GM18867 (cell line): ENCODE data around the gene SNX27.
"Not testable (repeated sequence)": the region's sequence is repeated elsewhere in the genome, so short reads cannot be mapped to it uniquely, and the experiment has no call there.

Source experiments
- ATAC-seq: cut with Tn5 transposase; IDR thresholded peaks from one replicate; pipeline ENCODE4 v1.9.1; 2021; ENCODE audit warnings: mild to moderate bottlenecking, moderate library complexity; ENCODE audit not compliant: unreplicated experiment

SNX27 gene

DNA sequence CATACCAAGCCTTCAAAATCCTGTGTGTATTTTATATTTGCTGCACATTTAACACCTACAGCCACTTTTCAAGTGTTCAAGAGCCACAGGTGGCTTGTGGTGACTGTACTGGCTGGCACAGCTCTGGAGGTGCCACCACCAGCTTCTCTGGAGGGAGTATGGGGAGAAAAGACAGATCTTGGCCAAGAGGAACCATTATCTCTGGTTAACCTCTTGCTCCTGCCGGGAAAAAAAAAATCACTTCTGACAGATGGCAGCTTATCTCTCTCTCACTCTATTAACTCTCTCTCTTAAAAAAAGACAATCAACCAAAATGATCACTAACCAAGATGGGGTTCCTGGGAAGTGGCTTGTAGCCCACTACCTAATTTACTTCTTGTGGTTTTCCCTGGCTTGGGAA lies 108.3 kb downstream of the SNX27 start:
- ATAC-seq: no peak

DNA sequence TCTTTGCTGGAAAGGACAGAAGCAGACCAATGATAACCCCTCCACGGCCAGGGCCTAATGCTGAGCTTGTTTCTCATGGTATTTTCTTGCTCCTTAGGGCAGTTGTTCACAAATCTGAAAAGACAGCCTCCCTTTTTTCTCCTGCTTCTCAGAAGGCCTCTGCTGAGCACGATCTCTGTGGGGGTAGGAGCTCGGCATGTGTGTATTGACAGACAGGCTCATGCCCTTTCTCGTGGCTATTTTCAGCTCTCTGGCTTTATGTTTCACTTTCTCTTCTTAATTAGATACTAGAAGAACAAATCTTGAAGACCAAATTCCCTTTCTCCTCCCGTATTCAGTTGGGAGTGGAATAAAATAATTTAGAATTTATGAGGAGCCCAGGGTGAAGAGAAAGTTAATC lies 108.7 kb downstream of the SNX27 start:
- peak; percentile 62 for ATAC-seq

DNA sequence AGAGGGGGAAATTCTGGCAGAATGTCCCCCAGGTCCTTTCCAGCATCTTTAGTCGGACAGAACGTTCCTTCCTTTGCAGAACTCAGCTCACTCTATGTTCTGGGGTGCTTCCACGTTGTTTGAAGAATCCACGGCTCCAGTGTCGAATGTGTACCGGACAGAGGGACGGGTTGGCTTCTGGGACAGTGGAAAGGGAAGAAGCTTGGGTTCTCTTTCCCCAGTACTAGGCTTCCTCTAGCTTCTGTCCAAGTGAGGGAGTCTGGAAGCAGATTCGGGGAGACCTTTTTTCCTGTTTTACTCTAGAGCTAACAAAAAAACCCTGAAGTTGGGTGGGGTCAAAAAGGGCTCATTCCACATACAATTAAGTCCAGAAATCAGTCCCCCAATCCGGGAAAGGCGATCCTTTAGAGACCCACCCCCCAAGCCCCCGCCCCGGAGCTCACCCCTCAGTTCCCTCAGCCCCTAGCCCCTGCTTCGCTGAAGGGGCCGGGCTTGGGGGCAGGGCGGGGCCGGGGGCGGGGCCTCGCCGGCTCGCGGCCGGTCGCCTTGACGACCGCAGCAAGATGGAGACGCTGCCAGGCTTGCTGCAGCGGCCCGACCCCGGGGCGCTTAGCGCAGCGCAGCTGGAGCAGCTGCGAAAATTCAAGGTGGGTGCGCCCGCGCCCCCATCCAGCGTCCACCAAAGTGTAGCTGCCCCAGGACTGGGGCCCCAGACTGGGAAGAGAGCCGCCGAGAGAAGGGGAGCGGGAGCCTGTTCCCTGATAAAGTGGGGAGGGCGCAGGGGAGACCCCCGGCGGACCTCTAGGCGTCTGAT lies 109.3 kb downstream of the SNX27 start, which contains the start of gene RIIAD1:
Gene RIIAD1 (plus strand): TSS at position 549 of the 814 bp plus-strand sequence. CDS start 15 bp downstream, at position 564.
- no peak for ATAC-seq

DNA sequence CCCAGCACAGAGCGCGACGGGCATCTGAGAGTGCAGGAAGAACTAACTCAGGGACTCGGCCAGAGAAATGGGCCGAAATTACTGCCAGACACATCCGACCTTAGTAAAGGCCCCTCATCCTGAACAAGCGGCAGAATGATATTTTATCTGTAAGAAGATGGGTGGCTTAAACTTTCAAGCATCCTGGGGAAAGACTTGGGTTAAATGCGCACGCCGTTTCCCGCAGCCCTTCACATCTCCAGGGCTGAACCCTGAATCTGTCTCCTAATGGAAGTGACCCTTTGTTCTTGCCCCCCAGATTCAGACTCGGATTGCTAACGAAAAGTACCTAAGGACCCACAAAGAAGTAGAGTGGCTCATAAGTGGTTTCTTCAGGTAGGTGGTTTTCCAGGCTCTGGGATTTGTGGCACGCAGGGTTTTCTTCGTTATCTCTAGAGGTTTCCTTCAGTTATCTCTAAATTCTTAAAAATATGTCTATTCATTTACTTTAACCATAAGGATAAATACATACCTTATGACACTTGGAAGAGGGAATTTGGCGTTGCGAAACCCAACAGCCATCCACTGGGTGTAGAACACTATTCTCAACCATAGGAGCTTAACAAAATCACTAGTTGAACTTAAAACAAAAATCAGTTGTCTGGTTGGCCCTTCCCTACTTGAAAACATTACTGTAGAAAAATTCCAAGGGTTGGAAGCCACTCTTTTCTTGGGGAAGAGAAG lies 110.1 kb downstream of the SNX27 start:
- ATAC-seq: no peak

DNA sequence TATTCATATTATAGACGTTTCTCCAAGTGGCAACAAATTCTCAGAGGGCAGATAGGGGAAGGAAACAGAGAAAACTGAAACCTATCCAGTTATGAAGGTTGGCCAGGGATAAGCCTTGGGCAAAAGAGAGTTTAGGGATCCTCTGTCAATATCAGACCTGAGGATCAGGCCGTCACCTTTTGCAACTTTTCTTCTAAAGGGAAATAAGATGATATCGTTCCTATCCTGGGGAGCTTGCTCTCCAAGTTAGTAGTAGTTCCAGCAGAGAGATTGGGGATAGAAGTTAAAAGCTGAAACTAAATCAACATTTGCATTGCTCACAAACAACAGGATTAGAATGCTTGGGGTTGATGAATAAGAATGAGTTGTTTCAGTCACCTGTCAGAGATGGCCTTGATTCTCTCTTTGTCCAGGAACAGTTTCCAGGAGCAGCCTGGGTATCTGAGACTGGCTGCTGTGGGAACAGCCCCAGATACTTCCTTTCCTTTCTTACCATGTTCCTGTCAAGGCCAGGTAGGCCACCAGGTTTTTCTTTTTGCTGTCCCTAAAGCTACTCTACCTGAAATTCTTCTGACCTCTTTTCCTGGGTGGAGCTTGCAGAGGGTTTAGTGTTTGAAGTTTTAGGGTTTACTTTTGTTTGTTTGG lies 112.0 kb downstream of the SNX27 start:
- ATAC-seq: no peak

DNA sequence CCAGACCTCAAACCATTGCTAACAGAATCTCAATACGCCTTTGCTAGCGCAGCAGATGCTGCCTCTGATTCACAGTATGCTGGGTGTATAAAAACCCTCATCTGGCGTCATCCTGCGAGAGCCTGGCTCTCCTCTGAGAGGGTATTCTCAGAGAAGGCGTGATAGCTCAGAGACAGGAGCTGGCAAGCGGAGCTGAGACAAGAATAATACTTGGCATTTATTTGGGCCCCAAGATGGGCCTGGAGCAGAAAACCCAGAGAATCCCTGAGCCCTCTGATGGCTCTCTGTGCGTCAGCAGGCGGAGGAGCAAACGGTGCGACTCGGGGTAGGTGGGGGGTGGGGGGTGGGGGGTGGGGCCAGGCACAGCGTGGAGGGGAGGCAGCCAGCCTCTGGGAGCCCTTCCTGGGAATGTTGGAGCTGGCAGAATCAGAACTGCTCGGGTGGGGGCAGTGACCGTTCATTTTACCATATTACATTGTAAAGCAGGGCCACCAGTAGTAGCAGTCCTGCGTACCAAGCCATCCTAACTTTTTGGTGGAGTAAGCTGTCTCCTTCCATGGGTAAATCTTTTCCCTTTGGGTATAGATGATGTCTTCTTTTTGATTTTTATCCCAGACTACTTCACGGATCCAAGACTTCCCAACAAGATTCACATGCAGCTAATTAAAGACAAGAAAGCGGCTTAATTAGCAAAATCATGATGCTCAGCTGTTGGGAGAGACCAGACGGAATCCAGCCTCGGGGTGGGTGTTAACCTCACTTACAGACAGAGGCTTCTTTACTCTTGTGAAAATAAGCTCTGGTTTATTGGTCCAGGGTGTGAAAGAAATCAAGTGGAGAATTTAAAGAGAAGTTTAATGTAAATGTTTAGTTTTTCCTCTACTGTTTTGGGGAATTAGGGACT lies 116.6 kb downstream of the SNX27 start:
- ATAC-seq: no peak

DNA sequence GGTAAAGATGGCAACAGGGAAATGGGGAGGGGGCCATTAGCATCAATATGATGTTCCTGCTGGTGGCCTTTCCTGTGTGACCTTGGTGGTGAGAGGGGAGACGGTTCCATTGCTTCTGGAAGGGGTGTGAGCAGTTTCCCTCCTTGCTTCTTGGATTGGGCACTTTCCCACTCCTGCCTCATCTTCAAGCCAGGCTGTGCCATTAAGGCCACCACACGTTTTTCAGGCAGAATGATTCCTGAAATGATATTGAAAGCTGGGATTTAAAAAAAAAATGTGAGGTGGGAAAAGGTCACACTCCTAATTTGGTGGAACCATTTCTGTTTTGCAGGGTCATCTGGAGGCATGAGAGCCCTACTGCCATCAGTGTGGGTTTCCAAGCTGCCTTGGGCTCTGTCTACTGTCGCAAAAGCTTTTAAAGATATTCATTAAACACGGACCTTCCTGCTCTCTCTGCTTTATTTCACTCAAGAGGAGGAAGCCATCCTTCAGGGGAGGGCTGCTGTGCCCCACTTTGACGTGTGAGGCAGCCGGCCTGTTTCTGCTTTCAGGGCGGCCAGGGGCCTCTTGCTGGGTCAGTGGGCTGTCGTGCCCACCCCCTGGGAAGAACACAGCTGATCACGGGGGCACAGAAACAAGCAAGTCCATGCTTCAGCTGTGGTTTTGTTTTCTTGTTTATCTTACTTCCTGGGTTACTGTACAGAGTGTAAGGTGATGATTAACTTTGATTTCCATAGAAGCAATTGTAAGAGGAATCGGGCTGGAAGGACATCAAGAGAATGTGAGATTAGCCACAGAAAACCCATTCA lies 117.5 kb downstream of the SNX27 start:
- ATAC-seq: no peak

DNA sequence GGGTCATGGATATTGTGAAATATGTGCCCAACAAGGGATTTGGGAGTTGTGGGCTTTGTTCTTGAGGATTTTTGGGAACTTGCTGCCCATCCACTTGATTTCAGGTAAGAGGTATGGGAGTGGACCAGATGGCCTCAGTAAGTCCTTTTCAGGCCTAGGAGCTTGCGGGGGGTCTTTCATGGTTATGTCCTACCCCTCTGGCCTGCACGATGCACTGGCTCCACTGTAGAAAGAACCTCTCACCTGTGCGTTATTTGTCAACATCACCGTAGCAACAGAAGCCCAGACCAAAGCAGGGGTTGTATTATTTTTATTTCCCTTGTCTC lies 118.1 kb downstream of the SNX27 start:
- ATAC-seq: no peak

DNA sequence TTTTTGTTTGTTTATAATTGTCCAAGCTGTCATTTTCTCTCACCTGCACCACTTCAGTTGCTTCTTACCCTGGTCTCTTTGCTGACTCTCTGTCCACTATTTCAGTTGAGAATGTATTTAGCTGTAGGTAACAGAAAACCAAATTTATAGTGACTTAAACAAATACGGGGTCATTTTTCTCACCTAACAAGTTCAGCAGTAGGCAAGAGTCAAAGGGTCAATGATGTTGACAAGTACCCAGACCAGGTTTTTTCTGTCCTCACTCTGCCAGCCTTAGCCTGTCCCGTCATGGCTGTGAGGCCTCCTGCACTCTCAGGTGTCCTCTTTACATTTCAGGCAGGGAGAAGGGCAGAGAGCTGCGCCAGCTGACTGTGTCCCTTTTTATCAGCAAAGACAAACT lies 121.3 kb downstream of the SNX27 start:
- no peak for ATAC-seq

DNA sequence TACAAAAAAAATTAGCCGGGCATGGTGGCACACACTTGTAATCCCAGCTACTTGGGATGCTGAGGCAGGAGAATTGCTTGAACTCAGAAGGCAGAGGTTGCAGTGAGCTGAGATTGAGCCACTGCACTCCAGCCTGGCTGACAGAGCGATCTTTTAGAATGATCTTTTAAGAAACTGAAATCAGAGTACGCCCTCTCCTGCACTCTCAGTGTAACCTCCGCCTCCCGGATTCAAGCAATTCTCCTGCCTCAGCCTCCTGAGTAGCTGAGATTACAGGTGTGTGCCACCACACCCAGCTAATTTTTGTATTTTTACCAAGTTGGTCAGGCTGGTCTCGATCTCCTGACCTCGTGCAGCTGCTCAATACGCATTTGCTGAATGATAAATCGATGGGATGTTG lies 122.1 kb downstream of the SNX27 start:
- ATAC-seq: not testable (repeated sequence)

DNA sequence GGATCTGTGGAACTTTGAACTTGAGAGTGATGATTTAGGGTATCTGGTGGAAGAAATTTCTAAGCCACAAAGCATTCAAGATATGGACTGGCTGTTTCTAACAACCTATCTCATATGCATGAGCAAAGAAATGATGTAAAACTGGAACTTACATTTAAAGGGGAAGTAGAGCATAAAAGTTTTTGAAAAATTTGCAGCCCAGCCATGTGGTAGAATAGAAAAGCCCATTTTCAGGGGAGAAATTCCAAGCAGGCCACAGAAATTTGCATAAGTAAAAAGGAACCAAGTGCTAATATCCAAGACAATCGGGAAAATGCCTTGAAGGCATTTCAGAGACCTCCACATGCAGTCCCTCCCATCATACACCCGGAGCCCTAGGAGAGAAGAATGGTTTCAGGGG lies 125.2 kb downstream of the SNX27 start:
- no peak for ATAC-seq

DNA sequence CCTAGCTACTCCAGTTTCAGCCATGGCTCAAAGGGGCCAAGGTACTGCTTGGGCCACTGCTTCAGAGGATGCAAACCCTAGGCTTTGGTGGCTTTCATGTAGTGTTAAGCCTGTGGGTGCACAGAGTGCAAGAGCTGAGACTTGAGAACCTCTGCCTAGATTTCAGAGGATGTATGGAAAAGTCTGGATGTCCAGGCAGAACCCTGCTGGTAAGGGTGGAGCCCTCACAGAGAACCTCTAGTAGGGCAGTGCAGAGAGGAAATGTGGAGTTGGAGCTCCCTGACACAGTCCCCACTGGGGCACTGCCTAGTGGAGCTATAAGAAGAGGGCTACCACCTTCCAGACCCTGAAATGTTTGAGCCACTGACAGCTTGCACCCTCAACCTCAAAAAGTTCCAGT lies 125.6 kb downstream of the SNX27 start:
- ATAC-seq: no peak

DNA sequence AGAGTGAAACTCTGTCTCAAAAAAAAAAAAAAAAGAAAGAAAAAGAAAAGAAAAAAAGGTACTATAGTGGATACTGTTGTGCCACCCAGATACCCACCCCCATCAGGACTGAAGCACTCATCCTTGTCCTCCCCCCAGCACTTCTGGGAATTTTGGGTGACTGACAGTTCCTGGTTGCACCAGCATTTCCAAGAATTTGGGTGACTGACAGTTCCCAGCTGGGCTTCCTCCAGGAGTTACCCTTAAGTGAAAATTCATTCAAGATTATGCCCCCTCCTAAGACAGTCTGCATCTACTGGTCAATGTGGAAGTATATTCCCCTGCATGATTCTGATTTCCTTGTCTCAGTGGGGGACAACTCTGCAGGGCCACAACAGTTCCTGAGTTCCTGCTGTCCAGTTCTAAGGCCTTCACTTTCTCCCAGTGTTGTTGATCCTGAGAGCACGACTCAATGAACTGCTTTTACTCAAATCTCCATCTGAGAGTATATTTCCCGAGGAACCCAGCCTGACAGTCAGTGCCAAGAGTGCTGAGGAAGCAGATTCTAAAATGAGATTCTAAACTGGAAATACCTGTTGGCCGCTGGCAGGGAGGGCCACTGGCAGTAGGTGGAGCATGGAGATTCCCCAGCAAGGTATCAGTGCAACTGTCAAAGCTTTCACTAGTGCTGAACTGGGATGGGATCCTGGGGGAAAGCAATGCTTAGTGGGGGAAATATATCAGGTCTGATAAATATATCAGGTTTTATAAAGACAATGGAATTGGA lies 127.9 kb downstream of the SNX27 start:
- ATAC-seq: no peak

DNA sequence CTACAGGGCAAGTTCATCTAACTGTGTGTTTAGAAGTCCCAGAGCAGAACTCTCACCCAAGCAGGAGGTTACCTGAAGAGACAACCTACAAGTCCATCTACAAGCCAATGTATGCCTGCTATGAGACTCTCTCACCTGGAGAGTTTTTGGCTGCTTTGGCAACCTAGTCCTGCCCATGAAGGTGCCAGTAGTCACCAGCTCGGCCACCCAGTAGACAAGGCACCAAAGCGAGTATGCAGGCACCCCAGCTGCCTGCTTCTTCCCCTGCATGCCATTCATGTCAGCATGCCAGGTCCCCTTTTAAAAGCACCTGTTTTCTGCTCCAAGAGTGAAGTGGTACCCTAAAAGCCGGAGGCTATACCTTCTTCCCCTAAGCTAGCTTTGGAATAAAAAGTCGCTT lies 129.7 kb downstream of the SNX27 start:
- ATAC-seq: no peak
